NCI-H82 treated with DMSO at 0.1 percent for 48 hours (cell line): ENCODE measurements around the gene UBE2F.
"Not testable (repeated sequence)": the region's sequence is repeated elsewhere in the genome, so short reads cannot be mapped to it uniquely, and the experiment has no call there.

ENCODE experiments used
- DNase-seq: peaks from one replicate; lab custom pipeline; 2025; ENCODE audit not compliant: unreplicated experiment; lab: John Stamatoyannopoulos, UW

Gene UBE2F

DNA sequence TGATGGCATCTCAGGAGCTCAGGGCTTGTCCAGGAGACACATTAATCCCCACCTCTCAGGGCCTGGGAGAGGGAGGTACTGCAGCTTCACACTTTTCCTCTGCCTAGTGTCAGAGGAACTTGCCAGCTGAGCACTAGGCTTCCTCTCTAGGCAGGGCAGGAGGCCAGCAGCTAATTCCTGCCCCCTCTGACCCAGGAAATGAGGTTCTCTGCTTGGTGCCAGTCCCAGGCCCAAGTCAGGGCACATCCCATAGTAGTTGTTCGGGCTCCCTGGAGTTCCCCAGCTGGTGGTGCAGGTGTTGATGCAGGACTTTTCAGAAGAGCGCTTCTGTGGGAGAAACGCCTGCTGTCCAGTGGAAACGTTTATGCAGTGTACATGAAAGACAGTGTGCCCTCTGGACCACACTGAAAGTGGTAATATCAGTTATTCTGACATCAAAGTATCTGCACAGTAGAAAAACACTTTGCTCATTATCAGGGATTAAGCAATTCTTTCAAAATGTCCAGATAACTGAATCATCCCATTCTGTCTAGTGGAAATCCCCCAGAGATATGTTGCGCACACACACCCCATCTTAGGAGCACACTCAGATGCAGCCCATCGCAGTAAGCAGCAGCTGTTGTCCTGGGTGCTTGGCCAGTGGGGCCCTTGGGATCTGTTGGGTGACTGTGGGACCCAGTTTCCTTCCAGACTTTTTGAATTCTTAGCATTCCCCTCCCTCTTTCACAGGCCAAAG lies 76.2 kb downstream of the UBE2F start:
- DNase-seq, result no peak

DNA sequence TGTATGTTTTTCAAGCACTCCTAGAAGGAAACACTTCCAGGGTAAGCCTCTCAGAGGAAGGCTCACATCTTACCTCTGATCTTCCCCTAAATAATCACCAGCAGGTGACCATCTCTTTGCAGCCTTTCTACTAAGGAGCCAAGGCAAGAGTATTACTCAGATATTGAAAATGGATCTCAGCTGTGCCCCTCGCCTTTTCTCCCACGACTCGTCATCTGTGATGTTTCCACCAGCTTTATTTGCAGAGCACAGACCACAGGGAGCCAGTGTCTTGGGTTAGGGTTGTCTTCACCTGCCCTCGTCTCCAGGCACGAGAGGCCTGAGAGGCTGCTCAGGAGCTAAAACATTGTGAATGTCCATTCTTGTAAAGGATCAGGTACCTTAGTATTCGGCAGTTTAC lies 77.0 kb downstream of the UBE2F start:
- DNase-seq, result no peak

DNA sequence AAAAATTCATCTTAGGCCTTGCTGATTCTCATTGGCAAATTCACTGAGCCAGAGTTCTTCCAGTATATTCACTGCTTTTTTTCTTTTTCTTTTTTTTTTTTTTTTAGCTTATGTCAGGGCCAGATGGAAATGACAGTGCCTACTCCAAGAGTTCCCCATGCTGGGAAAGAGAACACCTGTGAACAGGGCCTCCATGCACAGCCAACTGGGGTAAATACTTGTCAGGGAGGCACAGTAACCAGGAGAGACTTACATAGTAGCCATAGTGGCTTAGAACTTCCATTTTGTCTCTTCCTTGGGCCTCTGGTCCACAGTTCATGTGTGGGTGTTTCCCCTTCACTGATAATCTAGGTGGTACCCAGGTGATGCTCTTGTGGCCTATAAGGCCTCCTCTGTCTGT lies 78.8 kb downstream of the UBE2F start:
- DNase-seq, result no peak

DNA sequence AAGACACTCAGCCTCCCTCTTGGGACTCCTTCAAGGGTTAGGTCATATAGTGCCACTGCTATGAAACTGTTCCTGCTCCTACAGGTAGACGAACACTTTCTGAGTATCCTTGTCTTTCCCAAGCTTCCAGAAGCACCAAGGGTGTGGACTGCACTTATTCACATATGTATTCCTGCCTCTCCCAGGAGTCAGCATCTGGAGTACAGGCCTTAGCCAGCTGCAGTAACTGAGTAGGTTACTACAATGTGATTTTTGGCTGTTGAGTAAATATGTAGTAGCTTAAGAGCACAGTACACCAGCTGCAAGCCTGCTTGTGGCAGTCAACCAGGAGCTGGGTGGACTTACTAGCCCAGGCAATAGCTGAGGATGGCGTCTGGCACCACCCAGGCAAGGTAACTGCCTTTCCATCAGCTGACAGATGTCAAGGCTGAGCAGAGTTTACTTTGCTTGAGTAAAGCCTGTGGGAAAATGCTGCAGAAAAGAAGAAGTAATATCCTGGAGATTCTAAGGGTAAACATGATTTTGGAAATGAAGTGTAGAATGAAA lies 80.0 kb downstream of the UBE2F start:
- DNase-seq, result no peak

DNA sequence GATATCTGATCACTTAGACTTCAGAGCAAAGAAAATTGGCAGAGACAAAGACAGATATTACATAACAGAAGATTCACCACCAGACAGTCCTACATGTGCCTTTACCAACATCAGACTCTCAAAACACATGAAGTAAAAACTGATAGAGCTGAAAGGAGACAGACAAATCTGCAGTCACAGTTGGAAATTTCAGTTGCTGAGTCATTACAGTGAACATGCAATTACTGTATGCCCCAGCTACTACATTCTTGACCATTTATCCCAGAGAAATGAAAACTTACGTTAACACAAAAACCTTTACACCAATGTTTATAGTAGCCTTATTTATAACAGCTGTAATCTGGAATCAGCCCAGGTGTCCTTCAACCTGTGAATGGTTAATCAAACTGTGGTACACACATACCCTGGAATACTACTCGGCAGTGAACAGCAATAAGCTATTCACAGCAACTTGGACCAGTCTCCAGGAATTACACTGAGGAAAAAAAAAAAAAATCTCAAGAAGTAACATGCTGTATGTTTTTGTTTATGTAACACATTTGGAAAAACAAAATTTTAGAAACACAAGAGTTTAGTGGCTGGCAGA lies 86.5 kb downstream of the UBE2F start:
- DNase-seq, result no peak

DNA sequence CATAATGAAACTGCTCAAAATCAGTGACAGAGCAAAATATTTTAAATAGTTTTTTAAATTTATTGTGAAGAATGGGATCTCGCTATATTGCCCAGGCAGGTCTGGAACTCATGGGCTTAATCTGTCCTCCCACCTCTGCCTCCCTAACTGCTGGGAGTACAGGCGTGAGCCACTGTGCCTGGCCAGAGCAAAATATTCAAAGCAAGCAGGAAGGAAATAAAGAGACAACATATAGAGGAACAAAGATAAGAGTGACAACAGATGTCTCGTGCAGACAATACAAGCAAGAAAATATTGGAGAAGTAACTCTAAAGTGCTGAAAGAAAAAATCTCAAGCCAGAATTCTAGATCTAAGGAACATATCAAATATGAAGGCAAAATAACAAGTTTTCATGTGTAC lies 89.0 kb downstream of the UBE2F start:
- DNase-seq, result no peak

DNA sequence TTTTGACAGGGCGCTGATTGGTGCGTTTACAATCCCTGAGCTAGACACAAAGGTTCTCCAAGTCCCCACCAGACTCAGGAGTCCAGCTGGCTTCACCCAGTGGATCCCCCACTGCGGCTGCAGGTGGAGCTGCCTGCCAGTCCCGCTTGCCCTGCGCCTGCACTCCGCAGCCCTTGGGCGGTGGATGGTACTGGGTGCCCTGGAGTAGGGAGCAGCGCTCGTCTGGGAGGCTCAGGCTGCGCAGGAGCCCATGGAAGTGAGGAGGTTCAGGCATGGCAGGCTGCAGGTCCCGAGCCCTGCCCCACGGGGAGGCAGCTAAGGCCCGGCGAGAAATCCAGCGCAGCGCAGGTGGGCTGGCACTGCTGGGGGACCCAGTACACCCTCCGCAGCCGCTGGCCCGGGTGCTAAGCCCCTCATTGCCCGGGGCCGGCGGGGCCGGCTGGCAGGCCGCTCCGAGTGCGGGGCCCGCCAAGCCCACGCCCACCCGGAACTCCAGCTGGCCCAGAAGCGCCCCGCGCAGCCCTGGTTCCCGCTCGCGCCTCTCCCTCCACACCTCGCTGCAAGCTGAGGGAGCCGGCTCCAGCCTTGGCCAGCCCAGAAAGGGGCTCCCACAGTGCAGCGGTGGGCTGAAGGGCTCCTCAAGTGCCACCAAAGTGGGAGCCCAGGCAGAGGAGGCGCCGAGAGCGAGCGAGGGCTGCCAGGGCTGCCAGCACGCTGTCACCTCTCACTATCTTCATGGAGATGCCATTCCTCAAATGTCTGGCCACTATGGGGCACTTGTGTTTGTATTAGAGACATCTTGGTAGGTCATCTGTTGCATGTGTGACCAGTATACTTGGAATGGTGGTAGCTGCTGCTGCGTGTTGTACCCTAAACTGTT lies 91.1 kb downstream of the UBE2F start:
- not testable (repeated sequence) for DNase-seq

DNA sequence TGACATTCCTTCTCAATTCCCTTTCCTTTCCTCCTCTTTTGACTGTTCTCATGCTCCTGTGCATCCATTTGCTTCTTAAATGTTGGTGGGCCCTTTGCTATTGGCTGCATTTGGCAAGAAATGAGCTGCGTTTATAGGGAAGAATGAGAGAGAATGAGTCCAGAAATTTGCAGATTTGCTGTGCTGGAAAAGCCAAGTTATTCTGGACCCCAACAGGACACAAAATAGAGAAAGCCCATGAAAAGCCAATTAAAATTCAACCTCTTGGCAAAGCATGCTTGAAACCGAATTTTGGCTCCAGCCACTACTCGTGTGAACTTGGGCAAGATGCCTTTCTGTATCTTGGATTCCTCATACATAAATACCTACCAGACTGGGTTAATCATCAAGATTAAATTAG lies 92.7 kb downstream of the UBE2F start:
- no peak for DNase-seq

DNA sequence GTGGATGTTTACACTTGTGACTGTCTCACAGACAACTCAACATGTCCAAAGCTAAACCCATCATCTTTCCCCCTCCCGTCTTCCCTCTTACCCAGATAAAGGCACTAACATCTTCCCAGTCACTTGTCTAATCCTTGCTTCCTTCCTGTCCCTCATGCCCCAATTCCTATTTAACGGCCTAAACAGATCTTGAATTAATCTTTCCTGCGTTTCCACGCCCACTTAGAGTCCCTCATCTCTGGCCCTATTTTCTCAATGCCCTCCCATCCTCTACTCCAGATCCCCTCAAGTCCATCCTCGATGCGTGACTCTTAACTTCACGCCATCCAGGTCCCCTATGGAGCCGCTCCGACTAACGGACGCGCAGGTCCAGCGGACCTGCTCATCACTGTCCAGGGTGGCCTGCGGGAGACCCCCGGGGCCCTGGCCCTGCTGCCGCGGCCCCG lies 93.3 kb downstream of the UBE2F start:
- DNase-seq, result peak; percentile 55

DNA sequence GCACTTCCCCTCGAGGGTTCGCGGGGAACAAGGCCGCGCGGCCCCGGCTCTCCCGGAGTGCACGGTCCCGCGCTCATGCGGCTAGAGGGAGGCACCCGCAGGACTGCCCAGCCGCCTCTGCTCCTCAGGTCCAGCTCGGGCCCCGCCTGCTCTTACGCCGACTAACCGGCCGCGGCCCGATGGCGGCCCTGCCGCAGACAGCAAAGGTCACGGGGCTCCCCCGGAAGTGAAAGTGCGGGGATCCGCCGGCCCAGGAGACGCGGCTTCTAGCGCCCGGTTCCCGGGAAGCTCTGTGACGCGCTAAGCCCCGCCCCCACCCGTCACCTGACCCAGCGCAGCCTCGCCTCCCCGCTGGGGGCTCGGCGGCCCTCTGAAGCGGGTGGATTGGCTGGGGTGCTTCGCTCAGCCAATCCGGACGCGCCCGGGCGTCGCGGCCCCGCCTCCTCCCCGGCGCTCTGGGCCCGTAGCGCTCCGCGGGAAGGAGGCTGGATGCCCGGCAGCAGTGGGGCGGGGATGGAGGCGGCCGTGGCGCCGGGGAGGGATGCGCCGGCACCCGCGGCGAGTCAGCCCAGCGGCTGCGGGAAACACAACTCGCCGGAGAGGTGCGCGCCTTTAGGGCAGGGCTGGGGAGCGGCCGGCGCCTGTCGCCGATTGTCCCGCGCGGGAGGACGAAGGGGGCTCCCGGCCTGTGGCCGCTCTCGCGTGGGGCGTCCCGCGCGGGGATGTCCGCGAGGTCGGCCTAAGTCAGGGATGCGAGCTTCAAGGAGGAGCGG lies 93.9 kb downstream of the UBE2F start, which contains the start of gene SCLY:
SCLY (plus strand) TSS at position 460 of the 773 bp plus-strand sequence; CDS start at position 514, 54 bp downstream.
- peak; percentile 83 for DNase-seq

DNA sequence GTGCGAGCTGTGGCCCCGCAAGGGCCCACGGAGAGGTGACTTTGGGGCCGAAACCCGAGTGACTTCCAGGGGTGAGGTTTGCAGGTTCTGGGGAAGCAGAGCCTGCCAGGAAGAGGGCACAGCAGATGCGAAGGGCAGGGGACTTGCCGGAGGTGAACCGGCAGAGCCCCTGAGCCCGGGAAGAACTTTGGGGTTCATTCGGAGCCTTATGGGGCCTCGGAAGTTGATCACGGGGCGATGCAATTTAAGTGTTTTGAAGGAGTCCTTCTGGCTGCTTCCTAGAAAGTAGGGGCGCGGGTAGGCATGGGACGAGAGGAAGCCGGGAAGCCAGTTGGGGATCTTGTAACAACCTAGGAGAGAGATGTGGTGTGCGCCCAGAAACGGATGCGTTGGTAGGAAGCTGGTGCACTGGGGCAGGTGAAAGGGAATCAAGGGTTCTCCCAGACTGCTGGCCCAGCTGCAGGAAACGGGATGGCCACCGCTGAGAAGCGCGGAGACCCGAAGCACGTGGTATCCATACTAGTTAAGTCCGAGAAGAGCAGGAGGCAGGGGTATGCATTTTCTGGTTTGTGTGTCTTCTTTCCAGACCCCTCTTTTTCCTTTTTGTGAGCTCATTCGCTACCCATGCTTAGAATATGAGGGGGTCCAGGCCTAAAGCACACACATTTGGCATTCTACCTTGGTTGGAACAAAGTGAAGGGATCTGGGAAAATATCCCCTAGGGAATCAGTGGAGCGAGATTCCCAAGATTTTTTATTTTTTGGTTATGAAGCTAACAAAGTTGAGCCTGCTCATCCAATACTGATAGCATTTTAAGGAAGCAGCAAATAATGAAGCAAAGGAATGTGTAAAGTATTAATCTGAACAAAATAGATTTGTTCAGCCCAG lies 94.7 kb downstream of the UBE2F start:
- peak; percentile 35 for DNase-seq

DNA sequence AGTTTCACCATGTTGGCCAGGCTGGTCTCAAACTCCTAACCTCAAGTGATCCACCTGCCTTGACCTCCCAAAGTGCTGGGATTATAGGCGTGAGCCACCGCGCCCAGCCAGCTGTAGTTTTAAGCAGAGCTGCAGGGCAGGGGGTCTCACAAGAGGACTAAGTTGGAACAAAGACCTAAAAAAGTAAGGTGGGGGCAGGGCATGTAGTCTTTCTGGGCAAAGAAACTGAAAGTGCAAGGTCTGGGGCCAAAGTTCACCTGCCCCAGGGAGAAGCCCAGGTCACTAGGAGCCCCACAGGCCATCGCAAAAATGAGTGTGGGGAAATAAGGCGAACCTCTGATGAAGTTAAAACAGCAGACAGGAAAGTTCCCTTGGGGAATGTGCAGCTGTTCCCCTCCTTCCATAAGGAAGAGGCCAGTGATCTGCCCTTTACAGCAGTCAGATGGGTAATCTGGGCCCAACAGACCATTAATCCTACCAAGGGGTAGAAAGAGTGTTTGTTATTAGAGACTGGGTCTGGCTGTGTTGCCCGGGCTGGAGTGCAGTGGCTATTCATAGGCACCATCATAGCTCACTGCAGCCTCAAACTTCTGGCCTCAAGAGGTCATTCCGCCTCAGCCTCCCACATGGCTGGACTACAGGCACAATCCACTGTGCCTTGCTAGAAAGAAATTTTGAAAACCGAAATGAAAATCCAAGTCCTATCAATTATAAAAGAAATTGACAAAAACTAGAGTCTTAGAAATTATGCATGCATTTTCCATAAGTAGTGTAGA lies 96.8 kb downstream of the UBE2F start:
- peak; percentile 50 for DNase-seq

DNA sequence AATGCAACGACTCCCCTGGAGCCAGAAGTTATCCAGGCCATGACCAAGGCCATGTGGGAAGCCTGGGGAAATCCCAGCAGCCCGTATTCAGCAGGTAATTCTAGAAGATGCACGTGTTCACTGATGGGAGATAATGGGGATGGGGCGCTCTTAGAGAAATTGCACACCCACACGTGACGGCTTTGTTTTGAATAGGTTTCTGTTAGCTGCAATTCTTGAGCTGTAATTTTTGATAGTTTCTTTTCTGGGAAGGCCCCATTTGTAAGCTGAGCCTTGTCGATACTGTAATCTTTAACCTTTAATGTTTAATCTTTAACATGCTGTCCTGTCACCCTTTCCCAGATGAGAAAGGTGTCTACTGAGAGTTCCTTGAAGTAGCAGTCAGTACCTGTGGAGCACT lies 97.6 kb downstream of the UBE2F start:
- DNase-seq, result no peak

DNA sequence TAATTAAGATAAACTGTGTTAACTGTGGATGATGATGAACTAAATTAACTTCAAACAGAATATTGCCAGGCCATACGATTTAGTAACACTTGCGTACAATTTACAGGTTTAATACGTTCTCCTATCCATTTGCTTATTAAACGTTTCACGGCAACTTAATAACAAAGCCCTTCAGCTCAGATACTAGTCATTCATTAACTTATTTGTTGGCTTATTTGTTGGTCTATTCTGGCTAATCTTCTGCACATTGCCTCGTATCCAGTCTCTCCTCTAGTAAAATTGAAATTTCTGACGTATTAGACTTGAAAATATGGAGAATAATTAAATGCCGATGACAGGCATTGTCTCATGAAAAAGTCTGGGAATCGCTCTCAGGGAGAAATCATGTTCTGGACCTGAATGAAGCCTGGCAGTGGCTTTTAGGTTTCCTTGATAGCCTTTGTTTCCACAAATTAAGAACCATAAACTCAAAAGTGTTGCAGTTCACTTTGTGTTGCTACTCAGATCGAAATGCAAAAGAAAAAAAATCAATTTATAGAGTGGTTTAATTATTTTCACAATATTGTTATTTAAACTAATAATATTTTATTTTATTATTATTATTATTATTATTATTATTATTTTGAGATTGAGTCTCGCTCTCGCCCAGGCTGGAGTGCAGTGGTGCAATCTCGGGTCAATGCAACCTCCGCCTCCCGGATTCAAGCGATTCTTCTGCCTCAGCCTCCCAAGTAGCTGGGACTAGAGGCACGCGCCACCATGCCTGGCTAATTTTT lies 98.4 kb downstream of the UBE2F start:
- DNase-seq, result no peak

DNA sequence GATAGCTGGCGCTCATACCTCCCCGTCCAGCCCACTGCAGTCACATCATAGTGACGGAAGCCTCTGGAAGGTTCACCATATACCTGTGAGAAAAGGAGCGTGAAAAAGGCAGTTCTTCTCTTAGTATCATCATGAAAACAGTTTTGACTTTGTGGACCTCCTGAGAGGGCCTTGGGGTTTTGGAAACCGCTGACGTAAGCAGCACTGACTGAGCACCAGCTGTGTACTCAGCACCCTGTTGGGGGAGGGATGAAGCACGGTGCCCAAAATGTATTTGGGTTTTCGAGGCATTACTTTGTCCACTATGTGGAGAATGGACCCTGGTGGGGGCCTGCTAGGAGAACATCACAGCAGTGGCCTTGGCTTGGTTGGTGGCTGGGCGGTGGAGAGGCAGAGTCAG lies 99.4 kb downstream of the UBE2F start:
- no peak for DNase-seq

DNA sequence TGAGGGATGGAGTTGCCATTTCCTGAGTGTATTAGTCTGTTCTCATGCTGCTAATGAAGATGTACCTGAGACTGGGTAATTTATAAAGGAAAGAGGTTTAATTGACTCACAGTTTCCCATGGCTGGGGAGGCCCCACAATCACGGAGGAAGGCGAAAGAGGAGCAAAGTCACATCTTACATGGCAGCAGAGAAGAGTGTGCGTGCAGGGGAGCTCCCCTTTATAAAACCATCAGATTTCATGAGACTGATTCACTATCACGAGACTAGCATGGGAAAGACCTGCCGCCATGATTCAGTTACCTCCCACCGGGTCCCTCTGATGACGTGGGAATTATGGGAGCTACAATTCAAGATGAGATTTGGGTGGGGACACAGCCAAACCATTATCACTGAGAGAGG lies 99.9 kb downstream of the UBE2F start:
- not testable (repeated sequence) for DNase-seq

DNA sequence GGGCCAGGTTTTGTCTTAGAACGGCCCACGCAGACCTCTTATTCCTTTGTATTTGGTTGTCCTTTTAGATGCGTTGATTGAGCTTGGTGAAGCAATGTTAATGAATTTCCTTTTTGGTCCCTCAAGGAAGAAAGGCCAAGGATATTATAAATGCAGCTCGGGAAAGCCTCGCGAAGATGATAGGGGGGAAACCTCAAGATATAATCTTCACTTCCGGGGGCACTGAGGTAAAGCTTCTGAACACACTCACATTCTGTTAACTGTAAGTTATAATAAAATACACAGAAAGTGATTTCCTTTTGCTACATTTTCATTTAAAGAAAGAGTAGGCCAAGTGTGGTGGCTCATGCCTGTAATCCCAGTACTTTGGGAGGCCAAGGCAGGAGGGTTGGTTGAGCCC lies 101.1 kb downstream of the UBE2F start:
- no peak for DNase-seq

DNA sequence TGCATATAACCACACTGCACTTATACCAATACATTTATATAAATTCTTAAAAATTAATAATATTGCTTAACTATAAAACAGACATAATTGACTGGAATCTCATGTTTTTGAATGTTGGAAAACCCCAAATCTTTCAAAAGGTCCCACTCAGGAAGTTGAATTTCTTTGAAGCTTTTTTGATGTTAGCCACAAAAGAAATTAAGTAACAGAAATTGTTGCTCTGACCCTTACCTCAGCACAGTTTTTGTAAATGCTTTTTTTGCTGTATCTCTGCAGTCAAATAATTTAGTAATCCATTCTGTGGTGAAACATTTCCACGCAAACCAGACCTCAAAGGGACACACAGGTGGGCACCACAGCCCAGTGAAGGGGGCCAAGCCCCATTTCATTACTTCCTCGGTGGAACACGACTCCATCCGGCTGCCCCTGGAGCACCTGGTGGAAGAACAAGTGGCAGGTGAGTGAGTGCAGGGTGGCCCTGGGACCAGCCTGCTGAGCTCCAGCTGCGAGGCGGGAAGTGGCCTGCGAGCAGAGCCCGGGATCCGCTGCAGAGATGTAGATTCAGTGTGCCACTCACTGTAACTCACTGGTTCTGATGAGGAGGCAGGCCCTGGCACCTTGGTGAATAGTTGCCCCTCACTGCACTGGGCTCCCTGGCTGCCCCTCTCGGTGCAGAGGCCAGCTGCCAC lies 102.4 kb downstream of the UBE2F start:
- DNase-seq, result no peak
